ENCODE results near the gene TRAK1.

The TRAK1 gene

DNA sequence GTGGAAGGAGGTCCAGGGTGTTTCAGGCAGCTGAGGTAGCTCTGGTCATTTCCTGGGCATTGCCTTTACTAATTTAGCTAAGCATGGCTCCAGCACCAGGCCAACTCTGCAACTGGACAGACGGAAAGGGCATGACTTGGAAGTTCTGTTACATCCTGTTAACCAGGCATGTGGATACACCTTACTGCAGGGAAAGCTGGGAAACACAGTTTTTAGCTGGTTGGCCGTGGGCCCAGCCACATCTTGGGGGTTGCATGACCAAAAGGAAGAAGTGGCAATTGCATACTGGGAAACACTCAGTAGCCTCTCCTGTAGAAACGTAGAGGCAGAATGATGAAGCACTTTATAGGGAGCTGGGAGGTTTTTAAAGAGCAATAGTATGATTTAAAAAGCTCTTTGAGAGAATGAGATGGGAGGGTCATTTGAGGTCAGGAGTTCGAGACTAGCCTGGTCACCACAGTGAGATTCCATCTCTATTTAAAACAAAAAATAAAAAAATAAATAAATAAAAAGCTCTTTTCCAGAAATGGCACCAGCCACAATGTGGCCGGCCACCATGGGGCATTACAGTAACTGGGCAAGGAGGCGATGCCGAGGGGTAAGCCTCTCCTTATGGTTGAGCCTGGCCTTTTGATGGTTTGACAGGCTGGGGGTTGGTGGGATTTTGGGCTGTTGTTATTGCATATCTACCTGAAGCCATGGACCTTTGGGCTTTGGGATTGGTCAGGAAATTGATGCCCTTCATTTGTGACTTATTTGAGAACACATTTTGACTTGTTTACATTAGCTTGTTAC is 28.6 kb downstream of the TRAK1 start:
- ChIA-PET CTCF (interaction anchor here (0.6 to 5.0 kb wide), 16 partner anchors 9 to 324 kb away, joined by 3 to 56 read pairs (median 4); no protein-coding TSS in a partner anchor), POLR2A (no interaction called here)
- TF ChIP-seq, protein P1, sequence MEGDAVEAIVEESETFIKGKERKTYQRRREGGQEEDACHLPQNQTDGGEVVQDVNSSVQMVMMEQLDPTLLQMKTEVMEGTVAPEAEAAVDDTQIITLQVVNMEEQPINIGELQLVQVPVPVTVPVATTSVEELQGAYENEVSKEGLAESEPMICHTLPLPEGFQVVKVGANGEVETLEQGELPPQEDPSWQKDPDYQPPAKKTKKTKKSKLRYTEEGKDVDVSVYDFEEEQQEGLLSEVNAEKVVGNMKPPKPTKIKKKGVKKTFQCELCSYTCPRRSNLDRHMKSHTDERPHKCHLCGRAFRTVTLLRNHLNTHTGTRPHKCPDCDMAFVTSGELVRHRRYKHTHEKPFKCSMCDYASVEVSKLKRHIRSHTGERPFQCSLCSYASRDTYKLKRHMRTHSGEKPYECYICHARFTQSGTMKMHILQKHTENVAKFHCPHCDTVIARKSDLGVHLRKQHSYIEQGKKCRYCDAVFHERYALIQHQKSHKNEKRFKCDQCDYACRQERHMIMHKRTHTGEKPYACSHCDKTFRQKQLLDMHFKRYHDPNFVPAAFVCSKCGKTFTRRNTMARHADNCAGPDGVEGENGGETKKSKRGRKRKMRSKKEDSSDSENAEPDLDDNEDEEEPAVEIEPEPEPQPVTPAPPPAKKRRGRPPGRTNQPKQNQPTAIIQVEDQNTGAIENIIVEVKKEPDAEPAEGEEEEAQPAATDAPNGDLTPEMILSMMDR (IDR thresholded peaks at IDR 0.05; ENCODE audit: control extremely low read depth, extremely low read depth, low read depth, missing control alignments) = no peak
- no peak for DNase-seq (ENCODE audit: extremely low spot score)

DNA sequence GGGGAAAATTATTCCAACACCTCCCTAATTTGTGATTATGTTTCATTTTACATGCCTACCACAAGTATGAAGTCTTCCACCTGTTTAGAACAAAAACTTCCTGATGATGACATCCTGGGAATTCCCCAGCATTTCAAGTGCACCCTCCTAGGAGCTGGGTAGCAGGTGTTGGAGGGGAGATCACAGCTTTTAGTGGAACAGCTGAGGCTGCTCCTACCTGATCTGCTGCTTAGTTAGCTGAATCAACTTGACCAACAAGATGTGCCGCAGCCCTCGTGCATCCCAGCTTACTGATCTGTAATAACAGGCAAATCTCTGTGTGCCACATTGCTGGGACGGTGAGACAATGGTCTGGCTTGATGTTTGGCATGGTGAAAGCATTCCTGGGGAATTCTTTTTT is 29.7 kb downstream of the TRAK1 start:
- TF ChIP-seq, protein P1 (IDR thresholded peaks at IDR 0.05; ENCODE audit: control extremely low read depth, extremely low read depth, low read depth, missing control alignments) = no peak
- no peak for DNase-seq (ENCODE audit: extremely low spot score)
- ChIA-PET CTCF (interaction anchor here (1.0 to 5.0 kb wide), 8 partner anchors 8 to 74 kb away, joined by 3 to 56 read pairs (median 5); no protein-coding TSS in a partner anchor), POLR2A (no interaction called here)

DNA sequence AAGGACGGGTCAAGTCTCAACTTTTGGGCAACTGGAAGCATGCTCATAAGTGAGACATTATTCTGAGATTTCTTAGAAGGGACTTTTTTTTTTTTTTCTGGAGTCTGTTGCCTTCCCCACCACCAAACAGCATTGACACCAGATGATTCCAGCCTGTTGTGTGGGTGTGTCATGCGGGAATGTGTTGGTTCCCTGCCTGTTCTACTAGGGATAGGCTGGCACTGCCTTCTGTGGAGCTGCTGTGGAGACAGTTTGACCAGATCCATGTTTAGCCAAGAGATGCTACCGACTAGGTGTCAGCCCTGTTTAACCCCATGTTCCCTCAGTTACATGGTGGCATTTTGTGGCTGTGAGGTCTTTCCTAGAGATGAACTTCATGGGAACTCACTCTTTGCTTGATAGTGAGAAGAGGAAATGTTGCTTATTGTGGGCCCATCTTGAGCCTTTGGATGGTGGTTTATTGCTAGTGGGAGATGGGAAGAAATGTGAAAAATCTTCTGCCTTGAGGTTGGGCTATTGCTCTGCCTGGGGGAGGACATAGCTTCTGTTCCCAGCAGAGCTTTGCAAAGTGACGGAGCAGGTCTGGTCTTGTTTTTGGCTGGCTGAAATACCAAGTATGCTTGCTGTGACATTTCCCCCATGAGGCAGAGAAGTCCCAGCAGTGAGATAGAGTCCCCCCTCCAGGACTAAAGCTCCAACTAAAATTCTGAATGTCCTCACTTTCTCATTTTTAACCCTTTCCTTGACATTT is 31.3 kb downstream of the TRAK1 start:
- DNase-seq (ENCODE audit: extremely low spot score) = no peak
- ChIA-PET CTCF (interaction anchor here (1.0 to 1.2 kb wide), 4 partner anchors 11 to 69 kb away, joined by 3 to 7 read pairs (median 4); no protein-coding TSS in a partner anchor), POLR2A (interaction anchor here (0.7 to 1.0 kb wide), 2 partner anchors 9 to 69 kb away, joined by 3 read pairs; no protein-coding TSS in a partner anchor)
- TF ChIP-seq, protein P1 (IDR thresholded peaks at IDR 0.05; ENCODE audit: control extremely low read depth, extremely low read depth, low read depth, missing control alignments) = no peak

DNA sequence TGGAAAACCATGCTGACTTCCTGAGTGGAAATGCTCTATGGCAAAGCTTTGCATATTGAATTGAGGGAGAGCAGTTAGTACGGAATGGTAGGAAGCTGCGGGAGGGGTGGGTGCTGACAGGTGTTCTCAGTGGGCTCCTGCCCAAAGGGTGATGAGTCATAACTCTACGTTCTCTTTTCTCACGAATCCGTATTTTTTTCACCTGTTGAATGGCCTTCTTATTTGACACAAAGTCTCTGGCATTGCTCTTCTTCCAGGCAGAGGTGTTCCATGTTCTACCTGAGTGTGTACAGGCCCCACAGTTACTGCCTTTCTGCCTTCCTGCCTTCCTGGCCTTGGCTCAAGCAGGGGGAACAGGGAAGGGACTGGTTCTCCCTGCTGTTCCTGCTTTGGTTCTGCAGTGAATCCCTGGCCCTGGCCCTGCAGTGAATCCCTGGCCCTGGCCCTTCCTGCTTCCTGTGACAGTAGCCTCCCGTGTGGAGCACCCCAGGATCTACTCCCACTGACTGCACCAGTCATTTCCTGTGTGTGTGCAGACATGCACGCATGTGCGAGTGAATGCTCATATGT is 31.9 kb downstream of the TRAK1 start:
- TF ChIP-seq, protein P1 (IDR thresholded peaks at IDR 0.05; ENCODE audit: control extremely low read depth, extremely low read depth, low read depth, missing control alignments) = no peak
- CTCF ChIA-PET = interaction anchor here (1.0 to 1.2 kb wide), 4 partner anchors 12 to 68 kb away, joined by 3 to 7 read pairs (median 4); no protein-coding TSS in a partner anchor
- POLR2A ChIA-PET = interaction anchor here (0.7 to 1.0 kb wide), 2 partner anchors 9 to 68 kb away, joined by 3 read pairs; no protein-coding TSS in a partner anchor
- no peak for DNase-seq (ENCODE audit: extremely low spot score)

DNA sequence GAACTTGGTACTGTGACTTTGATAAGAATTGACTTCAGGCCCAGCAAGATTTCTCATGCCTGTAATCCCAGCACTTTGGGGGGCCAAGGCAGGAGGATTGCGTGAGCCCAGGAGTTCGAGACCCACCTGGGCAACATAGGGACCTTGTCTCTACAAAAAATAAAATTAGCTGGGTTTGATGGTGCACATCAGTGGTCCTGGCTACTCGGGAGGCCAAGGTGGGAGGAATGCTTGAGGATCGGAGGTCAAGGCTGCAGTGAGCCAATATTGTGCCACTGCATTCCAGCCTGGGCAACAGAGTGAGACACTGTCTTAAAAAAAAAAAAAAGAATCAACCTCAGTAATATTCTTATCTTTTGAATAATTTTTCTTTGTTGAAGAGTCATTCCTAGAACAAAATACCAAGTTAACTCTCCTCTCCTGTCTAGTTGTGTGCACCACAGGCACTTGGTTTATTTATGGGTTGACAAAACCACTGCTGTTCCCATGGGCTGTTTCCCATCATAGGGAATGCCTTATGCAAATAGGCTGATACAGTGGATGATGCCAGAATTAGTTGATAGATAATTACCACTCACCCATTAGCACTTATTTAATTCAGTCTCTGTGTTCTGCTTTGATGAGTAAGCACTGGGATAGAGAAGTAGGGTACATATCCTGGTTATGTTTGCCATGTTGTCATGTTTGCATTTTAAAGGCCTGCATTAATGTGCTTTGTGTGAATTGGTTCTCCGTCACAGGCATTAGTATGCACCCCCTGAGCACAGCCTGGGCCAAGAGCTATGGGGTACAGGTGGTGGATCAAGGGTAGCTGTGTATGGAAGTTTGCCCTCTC is 32.9 kb downstream of the TRAK1 start:
- ChIA-PET CTCF (interaction anchor here (1.2 to 1.6 kb wide), 5 partner anchors 12 to 106 kb away, joined by 3 to 6 read pairs (median 4); no protein-coding TSS in a partner anchor), POLR2A (no interaction called here)
- TF ChIP-seq, protein P1 (IDR thresholded peaks at IDR 0.05; ENCODE audit: control extremely low read depth, extremely low read depth, low read depth, missing control alignments) = no peak
- DNase-seq (ENCODE audit: extremely low spot score) = no peak

Data from GM10248 (cell line).